B cell (primary cell): ENCODE data around the gene GDF7. TPM values are rescaled to one million over a fixed set of nuclear protein-coding genes. Genes with fewer than 3 reads are reported as not detected.

ENCODE experiments used
- ATAC-seq: fragments of 200-7000 bp; cut with Tn5 transposase; one replicate; pipeline ENCODE4 v1.10.0; 2021; ENCODE audit warnings: low read depth, mild to moderate bottlenecking, moderate number of reproducible peaks, moderate library complexity
- CTCF ChIA-PET: fragments of 350-600 bp; sonication (Branson Sonifier 250); formaldehyde crosslinking; loops from one replicate; lab custom pipeline; 2021; ENCODE audit warnings: antibody characterized with exemption, inconsistent platforms; lab: Charles Lee
- POLR2A ChIA-PET: fragments of 350-600 bp; sonication (Branson Sonifier 250); formaldehyde crosslinking; loops from one replicate; lab custom pipeline; 2021; ENCODE audit warnings: antibody characterized with exemption; lab: Charles Lee
- DNase-seq: peaks from one replicate; pipeline ENCODE4 v3.0.0; 2013
- H2AFZ ChIP-seq: 2 replicates; pipeline ENCODE4 v1.6.1; 2012; ENCODE audit warnings: mild to moderate bottlenecking, low read depth, low read length; ENCODE audit not compliant: insufficient read depth, poor library complexity, severe bottlenecking
- H3K27ac ChIP-seq, 2 donors: 1 replicate in 1 of 2; 2 replicates in 1 of 2; pipeline ENCODE4 v1.5.1; 2012 to 2013; ENCODE audit warnings: low read length in 2 of 2, mild to moderate bottlenecking in 2 of 2, moderate library complexity in 1 of 2
- H3K27me3 ChIP-seq, 4 experiments: fragments of 200-600 bp in 1 of 4; sonication (generic) in 1 of 4; replicated peaks in 1 of 4; 1 replicate in 2 of 4; 2 replicates in 2 of 4; pipeline versions ENCODE4 v1.6.1 to v1.7.0; 2013 to 2016; ENCODE audit warnings: low read length in 3 of 4, mild to moderate bottlenecking in 2 of 4, mixed read lengths in 1 of 4, moderate library complexity in 1 of 4; ENCODE audit not compliant: insufficient read depth in 4 of 4, control insufficient read depth in 3 of 4; ENCODE audit errors: control extremely low read depth in 1 of 4
- H3K36me3 ChIP-seq, 2 experiments: replicated peaks in 1 of 2; 1 replicate in 1 of 2; 2 replicates in 1 of 2; pipeline versions ENCODE4 v1.6.1 to v1.7.1; 2013; ENCODE audit warnings: low read length in 1 of 2; ENCODE audit not compliant: insufficient read depth in 2 of 2, control insufficient read depth in 1 of 2; ENCODE audit errors: control extremely low read depth in 1 of 2, extremely low read depth in 1 of 2
- H3K4me1 ChIP-seq, 2 donors: fragments of 200-600 bp in 1 of 2; sonication (generic) in 1 of 2; 1 replicate in 1 of 2; 2 replicates in 1 of 2; pipeline versions ENCODE4 v1.5.1 to v1.6.1; 2013 to 2017; ENCODE audit warnings: low read length in 2 of 2; ENCODE audit not compliant: control insufficient read depth in 2 of 2, insufficient read depth in 2 of 2
- H3K4me2 ChIP-seq: replicated peaks from 2 replicates; pipeline ENCODE3; 2012; ENCODE audit warnings: mild to moderate bottlenecking, low read depth, low read length; ENCODE audit not compliant: poor library complexity, severe bottlenecking
- H3K4me3 ChIP-seq, 5 experiments: fragments of 200-600 bp in 1 of 5; sonication (generic) in 1 of 5; 1 replicate in 3 of 5; 2 replicates in 2 of 5; pipeline versions ENCODE4 v1.5.1 to v1.7.0; 2011 to 2016; ENCODE audit warnings: low read length in 4 of 5, mild to moderate bottlenecking in 4 of 5, low read depth in 2 of 5, control low read depth in 1 of 5, moderate library complexity in 1 of 5; ENCODE audit not compliant: insufficient read depth in 1 of 5; ENCODE audit errors: control extremely low read depth in 1 of 5, extremely low read depth in 1 of 5
- H3K79me2 ChIP-seq: fragments of 200-600 bp; sonication (generic); one replicate; pipeline ENCODE4 v1.6.0; 2016; ENCODE audit warnings: low read length; ENCODE audit not compliant: control insufficient read depth, insufficient read depth
- H3K9ac ChIP-seq: fragments of 200-600 bp; sonication (generic); 2 replicates; pipeline ENCODE4 v1.6.1; 2017; ENCODE audit warnings: mild to moderate bottlenecking, low read length, moderate library complexity
- H3K9me3 ChIP-seq, 3 donors: one replicate each; pipeline versions ENCODE4 v1.6.1 to v1.7.1; 2013; ENCODE audit warnings: low read length in 2 of 3; ENCODE audit not compliant: control insufficient read depth in 2 of 3, insufficient read depth in 1 of 3; ENCODE audit errors: control extremely low read depth in 1 of 3
- H4K20me1 ChIP-seq: 2 replicates; pipeline ENCODE4 v1.6.0; 2012; ENCODE audit warnings: mild to moderate bottlenecking, low read length; ENCODE audit not compliant: insufficient read depth, control insufficient read depth, poor library complexity, severe bottlenecking
- H3K27ac Mint-ChIP-seq: one replicate; pipeline ENCODE4 v1.8.0; 2021; ENCODE audit warnings: mixed read lengths
- H3K27me3 Mint-ChIP-seq: one replicate; pipeline ENCODE4 v1.8.0; 2021; ENCODE audit warnings: mixed read lengths
- H3K4me1 Mint-ChIP-seq: one replicate; pipeline ENCODE4 v1.8.0; 2021; ENCODE audit warnings: mixed read lengths
- H3K4me3 Mint-ChIP-seq: one replicate; pipeline ENCODE4 v1.8.0; 2021; ENCODE audit warnings: mixed read lengths
- H3K9me3 Mint-ChIP-seq: one replicate; pipeline ENCODE4 v1.8.0; 2022; ENCODE audit warnings: mixed read lengths; ENCODE audit not compliant: insufficient read depth
- CTCF ChIP-seq: fragments of 200-600 bp; IDR thresholded peaks from one replicate; pipeline ENCODE4 v1.8.0; 2022; ENCODE audit warnings: antibody characterized with exemption, mild to moderate bottlenecking
- EZH2 ChIP-seq: IDR thresholded peaks from 2 replicates; pipeline ENCODE4 v1.6.1; 2012; ENCODE audit warnings: borderline replicate concordance, low read depth, mild to moderate bottlenecking, moderate library complexity, low read length; ENCODE audit not compliant: insufficient read depth, poor library complexity, severe bottlenecking
- WGBS: methylation state at CpG from one replicate; pipeline ENCODE4 v1.1.5; 2013; ENCODE audit warnings: missing lambda C conversion rate; ENCODE audit not compliant: insufficient coverage; 5-methylcytosine and 5-hydroxymethylcytosine counted together
- intact Hi-C: fragments of 100-400 bp; cut with micrococcal nuclease; formaldehyde crosslinking; loops from one replicate; pipeline ENCODE4 v1.10.0; 2022
- polyA plus RNA-seq: library from polyadenylated mRNA; depleted of rRNA; stranded (reverse); fragments of >200 nt; gene quantifications from 2 replicates; pipeline ENCODE4 v1.2.3, GENCODE V29; 2012
- total RNA-seq, 2 donors: library from RNA; stranded (reverse); fragments of 120-200 nt in 1 of 2; gene quantifications; 1 replicate in 1 of 2; 2 replicates in 1 of 2; pipeline versions ENCODE4 v1.2.3 to v1.2.4, GENCODE V29; 2013 to 2022

GDF7 gene
- total and polyA plus RNA-seq, 2 donors (not counting 1 experiment from before 2014, with no cell fraction given): 7.0 to 15.3 TPM

- POLR2A ChIA-PET: no interaction called here
- ATAC-seq (no peak), DNase-seq (no peak)
- Histone ChIP-seq H3K36me3 (peaks cover 0 to 54% of the 10 kb centered on the region in 2 experiments), H2AFZ (no peak overlapping the region), H3K9ac (no peak overlapping the region), H3K4me1 (peaks cover 0 to 3% of the 10 kb centered on the region in 2 donors), H3K9me3 (no peaks in the 10 kb centered on the region), H3K27me3 (no peaks in the 10 kb centered on the region), H3K27ac (no peak overlapping the region), H4K20me1 (peaks cover 11% of the 10 kb centered on the region), H3K79me2 (peaks cover 12% of the 10 kb centered on the region), H3K4me3 (no peak overlapping the region), H3K4me2 (no peak overlapping the region)
- H3K4me3 Mint-ChIP-seq: no peak overlapping the region
- H3K9me3 Mint-ChIP-seq: no peaks in the 10 kb centered on the region
- 89% methylated on average over 9 of the region's 13 CpGs for WGBS
- H3K27ac Mint-ChIP-seq: no peak overlapping the region
- H3K4me1 Mint-ChIP-seq: peaks cover 11% of the 10 kb centered on the region
- TF ChIP-seq CTCF (no peak), EZH2 (no peak)
- H3K27me3 Mint-ChIP-seq: no peaks in the 10 kb centered on the region
- CTCF ChIA-PET: interaction anchor here (3.7 to 5.6 kb wide), 2 partner anchors 193 to 197 kb away, joined by 35 to 44 read pairs; no protein-coding TSS in a partner anchor
- intact Hi-C loops: no loop called here
These were observed 29.8 kb upstream of the GDF7 start for GRCh38 chr2:20637147-20637546.

- no peak overlapping the region for H3K27ac ChIP-seq
- 96% methylated on average over 13 of the region's 13 CpGs for WGBS
- Mint-ChIP-seq H3K4me3 (no peak overlapping the region), H3K27ac (no peak overlapping the region), H3K9me3 (no peaks in the 10 kb centered on the region), H3K4me1 (peaks cover 11% of the 10 kb centered on the region), H3K27me3 (no peaks in the 10 kb centered on the region)
- intact Hi-C loops: no loop called here
- H3K4me3 ChIP-seq: no peak overlapping the region
- DNase-seq (no peak), ATAC-seq (no peak)
- H3K79me2 ChIP-seq: peaks cover 13% of the 10 kb centered on the region
- H3K9ac ChIP-seq: no peak overlapping the region
- H3K4me2 ChIP-seq: no peak overlapping the region
- CTCF ChIA-PET: interaction anchor here (5.6 kb wide), 1 partner anchor 197 kb away, joined by 44 read pairs; no protein-coding TSS in a partner anchor
- peaks cover 17% of the 10 kb centered on the region for H4K20me1 ChIP-seq
- POLR2A ChIA-PET: no interaction called here
- H3K27me3 ChIP-seq: no peaks in the 10 kb centered on the region
- no peaks in the 10 kb centered on the region for H3K9me3 ChIP-seq
- TF ChIP-seq EZH2: no peak
- no peak for TF ChIP-seq CTCF
- peaks cover 0 to 52% of the 10 kb centered on the region in 2 experiments for H3K36me3 ChIP-seq
- peaks cover 0 to 9% of the 10 kb centered on the region in 2 donors for H3K4me1 ChIP-seq
- H2AFZ ChIP-seq: no peak overlapping the region
These were observed 28.9 kb upstream of the GDF7 start for GRCh38 chr2:20638014-20638413.
